ENCODE data around the gene VPS13C. TPM values are rescaled to one million over a fixed set of nuclear protein-coding genes. Genes with fewer than 3 reads are reported as not detected.
A peak's percentile ranks its signal among the peaks of the same experiment; 100 is the strongest.

VPS13C gene
- polyA plus RNA-seq, 3 donors, result 12.0 to 32.2 (median 18.4) TPM

DNA sequence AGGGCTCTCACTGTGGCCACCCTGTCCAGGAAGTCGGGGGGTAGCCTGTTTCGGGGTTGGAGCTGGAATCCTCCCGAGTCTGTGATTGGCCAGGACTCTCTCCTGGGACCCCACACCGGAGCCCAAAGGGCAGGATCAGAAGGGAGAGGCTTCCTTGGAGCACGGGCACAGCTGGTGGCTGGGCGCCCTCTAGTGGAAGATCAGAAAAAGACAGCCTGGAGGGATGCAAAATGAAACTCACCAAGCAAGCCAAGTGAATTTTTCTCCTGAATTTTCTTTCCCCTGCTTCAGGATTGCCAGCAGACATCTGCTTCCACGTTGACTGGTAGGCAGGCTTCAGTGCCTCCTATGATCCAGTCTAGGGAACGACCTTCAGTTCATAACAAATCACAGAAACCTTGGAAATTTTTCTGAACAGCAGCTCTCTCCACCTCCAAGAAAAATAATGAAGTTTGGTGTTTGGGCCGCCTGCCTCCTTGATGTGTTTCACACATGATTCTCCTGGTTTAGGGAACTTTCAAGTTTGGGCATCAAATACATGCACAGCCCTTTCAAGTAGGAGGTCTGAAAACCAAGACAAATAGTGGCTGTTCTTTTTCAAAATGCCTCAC, 224.6 kb downstream of the VPS13C start:
- Histone ChIP-seq H3K4me2 (replicated peaks; ENCODE audit: extremely low read depth, low read length, poor library complexity, severe bottlenecking) (no peak overlapping the region), H3K4me1 (ENCODE audit: control insufficient read depth in 1 of 2, insufficient read depth in 2 of 2, low read length in 2 of 2) (peaks cover 10 to 11% of the 10 kb centered on the region in 2 donors), H3K4me3 (replicated peaks in 1 of 3; ENCODE audit: low read depth in 2 of 3, low read length in 3 of 3) (no peak overlapping the region)

DNA sequence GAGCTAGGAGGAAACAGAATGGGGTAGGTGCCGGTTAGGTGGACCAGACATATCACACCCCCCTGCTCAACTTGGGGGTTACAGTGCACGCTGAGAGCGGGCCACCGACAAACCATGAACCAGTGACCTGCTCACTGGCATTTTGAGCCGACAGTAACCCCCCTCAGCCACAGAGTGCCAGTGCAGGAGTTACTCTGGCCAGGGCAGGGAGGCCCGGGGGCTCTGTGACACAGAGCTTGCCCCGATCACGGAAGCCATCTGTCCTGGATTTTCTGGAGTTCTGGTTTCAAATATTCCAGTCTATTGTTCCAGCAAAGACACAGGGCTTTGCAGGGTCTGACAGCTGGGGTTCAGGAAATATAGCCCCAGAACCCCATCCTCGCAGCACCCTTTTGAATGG, 225.2 kb downstream of the VPS13C start:
- H3K27me3 Mint-ChIP-seq (ENCODE audit: low read depth in 3 of 3), result peaks cover 3 to 18% (median 11%) of the 10 kb centered on the region in 3 donors
- TF ChIP-seq, protein P1, sequence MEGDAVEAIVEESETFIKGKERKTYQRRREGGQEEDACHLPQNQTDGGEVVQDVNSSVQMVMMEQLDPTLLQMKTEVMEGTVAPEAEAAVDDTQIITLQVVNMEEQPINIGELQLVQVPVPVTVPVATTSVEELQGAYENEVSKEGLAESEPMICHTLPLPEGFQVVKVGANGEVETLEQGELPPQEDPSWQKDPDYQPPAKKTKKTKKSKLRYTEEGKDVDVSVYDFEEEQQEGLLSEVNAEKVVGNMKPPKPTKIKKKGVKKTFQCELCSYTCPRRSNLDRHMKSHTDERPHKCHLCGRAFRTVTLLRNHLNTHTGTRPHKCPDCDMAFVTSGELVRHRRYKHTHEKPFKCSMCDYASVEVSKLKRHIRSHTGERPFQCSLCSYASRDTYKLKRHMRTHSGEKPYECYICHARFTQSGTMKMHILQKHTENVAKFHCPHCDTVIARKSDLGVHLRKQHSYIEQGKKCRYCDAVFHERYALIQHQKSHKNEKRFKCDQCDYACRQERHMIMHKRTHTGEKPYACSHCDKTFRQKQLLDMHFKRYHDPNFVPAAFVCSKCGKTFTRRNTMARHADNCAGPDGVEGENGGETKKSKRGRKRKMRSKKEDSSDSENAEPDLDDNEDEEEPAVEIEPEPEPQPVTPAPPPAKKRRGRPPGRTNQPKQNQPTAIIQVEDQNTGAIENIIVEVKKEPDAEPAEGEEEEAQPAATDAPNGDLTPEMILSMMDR (IDR thresholded peaks at IDR 0.05), result no peak
- peak overlapping the region; percentile 33 for H2AFZ ChIP-seq (ENCODE audit: insufficient read depth, low read depth, low read length, poor library complexity, severe bottlenecking)
- H3K27ac ChIP-seq (ENCODE audit: low read depth in 1 of 2, low read length in 2 of 2), result no peak overlapping the region
- intact Hi-C loops (cut with micrococcal nuclease), result loop anchor here (2.0 to 10.0 kb wide), 2 partner anchors 670 to 1248 kb away; no protein-coding TSS in a partner anchor
- no peak overlapping the region for H3K4me2 ChIP-seq (replicated peaks; ENCODE audit: extremely low read depth, low read length, poor library complexity, severe bottlenecking)
- H3K4me3 ChIP-seq (replicated peaks in 1 of 3; ENCODE audit: low read depth in 2 of 3, low read length in 3 of 3), result no peak overlapping the region
- H3K9me3 Mint-ChIP-seq, result no peaks in the 10 kb centered on the region
- DNase-seq, result no peak
- WGBS (ENCODE audit: insufficient coverage), result 88% methylated on average over 9 of the region's 9 CpGs
- H3K79me2 ChIP-seq (ENCODE audit: insufficient read depth, low read length), result no peaks in the 10 kb centered on the region
- H3K4me1 Mint-ChIP-seq, result peaks cover 23% of the 10 kb centered on the region
- no peaks in the 10 kb centered on the region for H3K36me3 Mint-ChIP-seq
- peaks cover 10 to 12% of the 10 kb centered on the region in 2 donors for H3K4me1 ChIP-seq (ENCODE audit: control insufficient read depth in 1 of 2, insufficient read depth in 2 of 2, low read length in 2 of 2)
- no peaks in the 10 kb centered on the region for H4K20me1 ChIP-seq (ENCODE audit: insufficient read depth, low read length)
- H3K4me3 Mint-ChIP-seq, result peak overlapping the region in 1 of 2 donors; percentile 35
- H3K9ac ChIP-seq (ENCODE audit: insufficient read depth, low read length, poor library complexity, severe bottlenecking), result no peak overlapping the region
- no peaks in the 10 kb centered on the region for H3K9me3 ChIP-seq (replicated peaks in 1 of 2; ENCODE audit: control insufficient read depth in 1 of 2, insufficient read depth in 1 of 2, low read length in 2 of 2)
- no peaks in the 10 kb centered on the region for H3K36me3 ChIP-seq (replicated peaks in 1 of 2; ENCODE audit: control insufficient read depth in 1 of 2, insufficient read depth in 2 of 2, low read length in 2 of 2)
- H3K27me3 ChIP-seq (ENCODE audit: control insufficient read depth in 2 of 2, insufficient read depth in 2 of 2, low read length in 2 of 2), result peaks cover 0 to 9% of the 10 kb centered on the region in 2 donors
- no peak overlapping the region for H3K27ac Mint-ChIP-seq

More for the DNA sequence above, 224.6 kb downstream of the VPS13C start:
- Mint-ChIP-seq H3K27me3 (ENCODE audit: low read depth in 3 of 3) (peaks cover 3 to 18% (median 12%) of the 10 kb centered on the region in 3 donors), H3K36me3 (no peaks in the 10 kb centered on the region), H3K4me3 (peak overlapping the region in 1 of 2 donors; percentile 39), H3K4me1 (peaks cover 20% of the 10 kb centered on the region), H3K9me3 (no peaks in the 10 kb centered on the region), H3K27ac (no peak overlapping the region)
- 16% methylated on average over 7 of the region's 9 CpGs for WGBS (ENCODE audit: insufficient coverage)
- no peak overlapping the region for H3K27ac ChIP-seq (ENCODE audit: low read depth in 1 of 2, low read length in 2 of 2)
- intact Hi-C loops (cut with micrococcal nuclease), result loop anchor here (2.0 to 10.0 kb wide), 2 partner anchors 671 to 1249 kb away; no protein-coding TSS in a partner anchor
- no peak overlapping the region for H3K9ac ChIP-seq (ENCODE audit: insufficient read depth, low read length, poor library complexity, severe bottlenecking)
- no peaks in the 10 kb centered on the region for H3K9me3 ChIP-seq (replicated peaks in 1 of 2; ENCODE audit: control insufficient read depth in 1 of 2, insufficient read depth in 1 of 2, low read length in 2 of 2)
- peaks cover 0 to 9% of the 10 kb centered on the region in 2 donors for H3K27me3 ChIP-seq (ENCODE audit: control insufficient read depth in 2 of 2, insufficient read depth in 2 of 2, low read length in 2 of 2)
- TF ChIP-seq, protein P1 (IDR thresholded peaks at IDR 0.05), result peak; percentile 95
- no peaks in the 10 kb centered on the region for H3K36me3 ChIP-seq (replicated peaks in 1 of 2; ENCODE audit: control insufficient read depth in 1 of 2, insufficient read depth in 2 of 2, low read length in 2 of 2)
- H4K20me1 ChIP-seq (ENCODE audit: insufficient read depth, low read length), result no peaks in the 10 kb centered on the region
- H3K79me2 ChIP-seq (ENCODE audit: insufficient read depth, low read length), result no peaks in the 10 kb centered on the region
- peak; percentile 12 to 46 (median 27) for DNase-seq
- peak overlapping the region; percentile 33 for H2AFZ ChIP-seq (ENCODE audit: insufficient read depth, low read depth, low read length, poor library complexity, severe bottlenecking)

Data from CD14-positive monocyte (primary cell).